ENCODE results near the gene CWH43.
"Not testable (repeated sequence)": the region's sequence is repeated elsewhere in the genome, so short reads cannot be mapped to it uniquely, and the experiment has no call there.

CWH43 gene

DNA sequence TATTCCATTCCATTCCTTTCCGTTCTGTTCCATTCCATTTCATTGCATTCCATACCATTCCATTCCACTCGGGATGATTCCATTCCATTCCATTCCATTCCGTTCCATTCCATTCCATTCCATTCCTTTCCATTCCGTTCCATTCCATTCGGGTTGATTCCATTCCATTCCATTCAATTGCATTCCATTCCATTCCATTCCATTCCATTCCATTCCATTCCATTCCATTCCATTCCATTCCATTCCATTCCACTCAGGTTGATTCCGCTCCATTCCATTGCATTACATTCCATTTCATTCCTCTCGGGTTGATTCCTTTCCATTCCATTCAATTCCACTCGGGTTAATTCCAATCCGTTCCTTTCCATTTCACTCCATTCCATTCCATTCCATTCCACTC lies 111.0 kb downstream of the CWH43 start:
- DNase-seq (ENCODE audit: low spot score): not testable (repeated sequence)

GRCh38 chr4:49097505-49097904 lies 111.4 kb downstream of the CWH43 start:
- not testable (repeated sequence) for DNase-seq (ENCODE audit: low spot score)

- DNase-seq (ENCODE audit: low spot score): not testable (repeated sequence)
These were observed 112.1 kb downstream of the CWH43 start for GRCh38 chr4:49098034-49098759.

DNA sequence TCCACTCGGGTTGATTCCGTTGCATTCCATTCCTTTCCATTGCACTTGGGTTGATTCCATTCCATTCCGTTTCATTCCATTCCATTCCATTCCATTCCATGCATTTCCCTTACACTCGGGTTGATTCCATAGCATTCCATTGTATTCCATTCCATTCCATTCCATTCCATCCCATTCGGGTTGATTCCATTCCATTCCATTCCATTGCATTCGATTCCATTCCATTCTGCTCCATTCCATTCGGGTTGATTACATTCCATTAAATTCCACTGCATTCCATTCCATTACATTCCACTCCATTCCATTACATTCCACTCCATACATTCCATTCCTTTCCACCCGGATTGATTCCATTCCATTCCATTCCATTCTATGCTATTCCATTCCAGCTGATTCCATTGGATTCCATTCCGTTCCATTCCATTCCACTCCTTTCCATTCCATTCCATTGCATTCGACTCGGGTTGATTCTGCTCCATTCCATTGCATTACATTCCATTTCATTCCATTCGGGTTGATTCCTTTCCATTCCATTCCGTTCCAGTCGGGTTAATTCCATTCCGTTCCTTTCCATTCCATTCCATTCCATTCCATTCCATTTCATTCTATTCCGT lies 113.9 kb downstream of the CWH43 start:
- DNase-seq (ENCODE audit: low spot score): not testable (repeated sequence)

DNA sequence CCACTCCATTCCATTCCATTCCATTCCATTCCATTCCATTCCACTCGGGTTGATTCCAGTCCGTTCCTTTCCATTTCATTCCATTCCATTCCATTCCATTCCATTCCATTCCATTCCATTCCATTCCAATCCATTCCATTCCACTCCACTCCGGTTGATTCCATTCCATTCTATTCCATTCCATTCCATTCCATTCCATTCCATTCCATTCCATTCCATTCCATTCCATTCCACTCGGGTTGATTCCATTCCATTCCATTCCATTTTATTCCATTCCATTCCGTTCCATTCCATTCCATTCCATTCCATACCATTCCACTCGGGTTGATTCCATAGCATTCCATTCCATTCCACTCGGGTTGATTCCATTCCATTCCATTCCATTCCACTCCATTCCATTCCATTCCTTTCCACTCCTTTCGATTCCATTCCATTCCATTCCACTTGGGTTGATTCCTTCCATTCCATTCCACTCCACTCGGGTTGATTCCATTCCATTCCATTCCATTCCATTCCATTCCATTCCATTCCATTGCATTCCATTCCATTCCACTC lies 116.3 kb downstream of the CWH43 start:
- DNase-seq (ENCODE audit: low spot score): not testable (repeated sequence)

DNA sequence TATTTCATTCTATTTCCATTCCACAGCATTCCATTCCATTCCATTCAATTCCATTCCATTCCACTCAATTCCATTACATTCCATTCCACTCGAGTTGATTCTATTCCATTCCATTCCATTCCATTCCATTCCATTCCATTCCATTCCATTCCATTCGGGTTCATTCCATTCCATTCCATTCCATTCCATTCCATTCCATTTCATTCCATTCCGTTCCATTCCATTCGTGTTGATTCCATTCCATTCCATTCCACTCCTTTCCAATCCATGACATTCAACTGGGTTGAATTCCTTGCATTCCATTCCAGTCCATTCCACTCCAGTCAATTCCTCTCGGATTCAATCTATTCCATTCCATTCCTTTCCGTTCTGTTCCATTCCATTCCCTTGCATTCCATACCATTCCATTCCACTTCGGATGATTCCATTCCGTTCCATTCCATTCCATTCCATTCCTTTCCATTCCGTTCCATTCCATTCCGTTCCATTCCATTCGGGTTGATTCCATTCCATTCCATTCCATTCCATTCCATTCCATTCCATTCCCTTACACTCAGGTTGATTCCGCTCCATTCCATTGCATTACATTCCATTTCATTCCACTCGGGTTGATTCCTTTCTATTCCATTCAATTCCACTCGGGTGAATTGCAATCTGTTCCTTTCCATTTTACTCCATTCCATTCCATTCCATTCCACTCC lies 117.5 kb downstream of the CWH43 start:
- not testable (repeated sequence) for DNase-seq (ENCODE audit: low spot score)

- DNase-seq (ENCODE audit: low spot score): not testable (repeated sequence)
These were observed 118.3 kb downstream of the CWH43 start for GRCh38 chr4:49104231-49104930.

GRCh38 chr4:49105248-49105904 lies 119.3 kb downstream of the CWH43 start:
- not testable (repeated sequence) for DNase-seq (ENCODE audit: low spot score)

DNA sequence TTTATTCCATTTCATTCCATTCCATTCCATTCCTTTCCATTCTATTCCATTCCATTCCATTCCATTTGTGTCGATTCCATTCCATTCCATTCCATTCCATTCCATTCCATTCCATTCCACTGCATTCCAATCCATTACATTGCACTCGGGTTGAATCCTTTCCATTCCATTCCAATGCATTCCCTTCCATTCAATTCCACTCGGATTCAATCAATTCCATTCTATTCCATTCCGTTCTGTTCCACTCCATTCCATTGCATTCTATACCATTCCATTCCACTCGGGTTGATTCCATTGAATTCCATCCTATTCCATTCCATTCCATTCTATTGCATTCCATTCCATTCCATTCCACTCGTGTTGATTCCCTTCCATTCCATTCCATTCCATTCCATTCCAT lies 121.2 kb downstream of the CWH43 start:
- peak; percentile 57 for DNase-seq (ENCODE audit: low spot score)

GRCh38 chr4:49108183-49108978 lies 122.3 kb downstream of the CWH43 start:
- DNase-seq (ENCODE audit: low spot score): not testable (repeated sequence)

- not testable (repeated sequence) for DNase-seq (ENCODE audit: low spot score)
These were observed 123.6 kb downstream of the CWH43 start for GRCh38 chr4:49109567-49110166.

DNA sequence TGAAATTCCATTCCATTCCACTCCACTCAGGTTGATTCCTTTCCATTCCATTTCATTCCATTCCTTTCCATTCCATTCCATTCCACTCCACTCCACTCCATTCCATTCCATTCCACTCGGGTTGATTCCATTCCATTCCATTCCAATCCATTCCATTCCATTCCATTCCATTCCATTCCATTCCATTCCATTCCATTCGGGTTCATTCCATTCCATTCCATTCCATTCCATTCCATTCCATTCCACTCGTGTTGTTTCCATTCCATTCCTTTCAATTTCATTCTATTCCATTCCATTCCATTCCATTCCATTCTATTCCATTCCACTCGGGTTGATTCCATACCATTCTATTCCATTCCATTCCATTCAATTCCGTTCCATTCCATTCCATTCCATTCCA lies 124.5 kb downstream of the CWH43 start:
- DNase-seq (ENCODE audit: low spot score): not testable (repeated sequence)

All from hematopoietic multipotent progenitor cell treated with erythropoietin and hydrocortisone succinate and interleukin-3 and kit ligand, for 15 days (in vitro differentiated cells).